Activated CD8-positive, alpha-beta memory T cell treated with anti-CD3 and anti-CD28 coated beads, Interleukin-2, amount 10 ng/mL, durations not matched to agents 7 days and 5 days (primary cell): ENCODE data around the gene MANBA. TPM values are rescaled to one million over a fixed set of nuclear protein-coding genes. Genes with fewer than 3 reads are reported as not detected.
A peak's percentile ranks its signal among the peaks of the same experiment; 100 is the strongest.

ENCODE experiments used
- ATAC-seq: fragments of 150-1000 bp; cut with Tn5 transposase; one replicate; pipeline ENCODE4 v1.10.0; 2021; ENCODE audit warnings: moderate library complexity
- CTCF ChIA-PET: fragments of 350-600 bp; sonication (Branson Sonifier 250); formaldehyde crosslinking; loops from one replicate; lab custom pipeline; 2021; ENCODE audit warnings: antibody characterized with exemption; lab: Charles Lee
- DNase-seq: peaks from one replicate; pipeline ENCODE4 v3.0.0-alpha.2; 2020
- H3K27ac Mint-ChIP-seq: one replicate; pipeline ENCODE4 v1.8.0; 2021; ENCODE audit warnings: mild to moderate bottlenecking, mixed read lengths
- H3K27me3 Mint-ChIP-seq: one replicate; pipeline ENCODE4 v1.8.0; 2021; ENCODE audit warnings: mixed read lengths
- H3K36me3 Mint-ChIP-seq: one replicate; pipeline ENCODE4 v1.8.0; 2021; ENCODE audit warnings: mild to moderate bottlenecking, mixed read lengths
- H3K4me1 Mint-ChIP-seq: one replicate; pipeline ENCODE4 v1.8.0; 2021; ENCODE audit warnings: mixed read lengths
- H3K4me3 Mint-ChIP-seq: one replicate; pipeline ENCODE4 v1.8.0; 2021; ENCODE audit warnings: mild to moderate bottlenecking, moderate library complexity, mixed read lengths
- H3K9me3 Mint-ChIP-seq: one replicate; pipeline ENCODE4 v1.8.0; 2022; ENCODE audit warnings: low read depth, mixed read lengths
- total RNA-seq, 2 experiments: library from RNA; stranded (reverse); gene quantifications; one replicate each; pipeline ENCODE4 v1.2.3, GENCODE V29; 2021

The MANBA gene
- total RNA-seq, 2 experiments from 2014 or later = 12.1 to 16.5 TPM

- Mint-ChIP-seq H3K9me3 (peaks cover 5% of the 10 kb centered on the region), H3K4me1 (peaks cover 67% of the 10 kb centered on the region), H3K4me3 (no peak overlapping the region), H3K27me3 (no peaks in the 10 kb centered on the region), H3K27ac (peak overlapping the region; percentile 91), H3K36me3 (peaks cover 84% of the 10 kb centered on the region)
- DNase-seq (no peak), ATAC-seq (no peak)
- CTCF ChIA-PET = interaction anchor here (1.0 to 2.8 kb wide), 3 partner anchors 11 to 21 kb away, joined by 3 to 21 read pairs (median 6); no protein-coding TSS in a partner anchor
Observed at GRCh38 chr4:102599455-102599854, 161.3 kb downstream of the MANBA start.

DNA sequence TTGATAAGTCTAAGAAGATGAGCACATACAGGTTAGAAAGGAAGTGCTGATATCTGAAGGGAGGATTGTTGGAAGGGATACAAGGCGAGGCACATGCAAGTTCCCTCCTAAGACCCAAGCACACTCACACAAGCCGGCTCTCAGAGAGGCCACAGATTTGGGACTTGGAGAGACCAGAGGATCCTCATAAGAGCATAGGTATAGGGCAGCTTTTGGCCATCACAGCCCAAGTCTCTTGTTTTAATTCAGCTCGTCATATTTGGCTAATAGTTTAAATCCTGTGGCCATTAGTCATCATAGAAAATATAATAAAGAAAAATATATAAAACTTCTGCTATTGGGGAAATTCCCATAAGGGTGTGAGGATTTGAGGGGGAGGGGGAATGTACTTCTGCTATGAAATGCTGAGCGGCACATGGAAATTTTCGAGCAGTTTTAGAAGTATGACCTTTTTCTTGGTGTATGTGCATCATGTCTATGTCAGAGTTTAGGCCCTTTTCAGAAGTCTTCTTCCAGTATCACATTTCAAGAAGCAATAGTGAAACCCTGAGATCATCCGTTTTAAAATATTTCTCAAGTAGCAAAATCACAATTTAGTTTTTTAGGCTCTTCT is 161.9 kb downstream of the MANBA start:
- CTCF ChIA-PET = interaction anchor here (1.0 to 2.8 kb wide), 4 partner anchors 11 to 20 kb away, joined by 3 to 21 read pairs (median 5); no protein-coding TSS in a partner anchor
- no peaks in the 10 kb centered on the region for H3K27me3 Mint-ChIP-seq
- H3K9me3 Mint-ChIP-seq = peaks cover 5% of the 10 kb centered on the region
- peak overlapping the region; percentile 91 for H3K27ac Mint-ChIP-seq
- H3K36me3 Mint-ChIP-seq = peaks cover 85% of the 10 kb centered on the region
- H3K4me1 Mint-ChIP-seq = peaks cover 69% of the 10 kb centered on the region
- H3K4me3 Mint-ChIP-seq = peak overlapping the region; percentile 54
- DNase-seq = no peak
- ATAC-seq = no peak

DNA sequence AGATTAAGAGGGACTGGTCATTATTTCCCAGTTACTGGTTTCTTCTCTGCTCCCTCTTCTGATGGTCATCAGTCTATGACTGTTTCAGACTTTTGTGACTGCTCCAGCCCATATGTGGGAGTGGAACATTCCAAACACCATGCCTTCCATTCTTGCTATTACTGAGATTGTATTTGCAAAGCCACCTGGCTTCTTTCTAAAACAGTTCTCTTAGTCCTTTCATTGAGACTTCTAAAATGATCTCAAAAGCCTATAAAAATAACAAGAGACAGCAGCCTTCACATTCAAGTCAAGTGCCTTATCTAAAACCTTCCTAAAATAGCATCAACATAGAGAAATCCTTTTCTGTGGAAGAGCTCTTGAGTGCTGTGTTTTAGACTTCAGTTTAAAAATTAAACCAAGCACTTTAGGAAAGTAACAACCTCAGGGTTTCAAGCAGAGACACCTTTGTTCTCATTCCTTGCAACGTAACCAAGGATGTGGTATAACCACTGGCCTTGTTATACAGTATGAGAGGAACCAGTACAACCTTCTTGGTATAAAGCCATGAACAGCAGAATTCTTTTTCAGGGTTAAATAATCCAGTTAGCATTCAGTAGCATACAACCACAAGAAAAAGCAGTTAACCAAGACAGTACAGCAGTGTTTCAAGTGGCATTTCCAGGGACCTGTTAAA is 162.5 kb downstream of the MANBA start:
- Mint-ChIP-seq H3K4me3 (peak overlapping the region; percentile 54), H3K9me3 (peaks cover 2% of the 10 kb centered on the region), H3K27me3 (no peaks in the 10 kb centered on the region), H3K36me3 (peaks cover 82% of the 10 kb centered on the region), H3K4me1 (peaks cover 68% of the 10 kb centered on the region), H3K27ac (peak overlapping the region; percentile 91)
- CTCF ChIA-PET = interaction anchor here (0.7 to 2.8 kb wide), 5 partner anchors 11 to 599 kb away, joined by 3 to 21 read pairs (median 4); no protein-coding TSS in a partner anchor
- ATAC-seq (peak; percentile 87), DNase-seq (peak; percentile 66)

DNA sequence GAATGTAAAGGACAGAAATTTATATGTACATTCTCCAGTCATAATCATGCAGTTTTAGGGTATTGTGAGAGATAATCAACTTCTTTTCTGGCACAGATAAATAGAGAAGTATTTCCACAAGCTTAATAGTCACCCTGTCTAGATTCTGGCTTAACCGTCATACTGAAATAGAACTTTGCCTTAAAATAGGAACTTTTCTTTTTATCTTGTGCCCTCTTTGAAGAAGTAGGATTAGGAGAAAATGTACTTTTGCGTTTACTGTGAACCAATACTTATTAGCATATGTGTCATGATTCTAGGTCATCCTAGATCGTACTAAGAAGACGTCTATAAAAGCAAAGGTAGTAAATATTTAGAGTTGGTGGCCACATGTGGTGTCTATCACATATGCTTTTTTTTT is 164.2 kb downstream of the MANBA start:
- no peak for ATAC-seq
- Mint-ChIP-seq H3K27me3 (no peaks in the 10 kb centered on the region), H3K9me3 (no peaks in the 10 kb centered on the region), H3K4me1 (peaks cover 83% of the 10 kb centered on the region), H3K4me3 (no peak overlapping the region), H3K27ac (peak overlapping the region; percentile 30), H3K36me3 (peaks cover 86% of the 10 kb centered on the region)
- CTCF ChIA-PET = interaction anchor here (1.0 to 1.4 kb wide), 2 partner anchors 17 to 166 kb away, joined by 4 to 6 read pairs; no protein-coding TSS in a partner anchor
- no peak for DNase-seq

DNA sequence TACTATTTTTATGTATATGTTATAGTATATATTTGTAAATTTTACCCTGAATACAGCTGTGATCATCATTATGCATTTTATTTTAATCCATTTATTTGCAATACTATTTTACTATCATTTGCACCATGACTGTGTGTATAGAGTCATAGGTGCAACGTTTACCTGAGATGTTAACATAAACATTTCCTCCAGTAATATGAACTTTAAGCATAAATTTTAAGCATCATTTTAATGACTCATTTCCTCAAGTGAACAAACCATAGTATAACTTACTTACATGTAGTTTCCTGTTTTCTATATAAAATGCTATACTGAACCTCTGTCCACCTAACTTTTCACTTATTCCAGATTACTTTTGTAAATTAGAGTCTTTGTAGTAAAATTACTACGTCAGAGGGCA is 166.8 kb downstream of the MANBA start:
- H3K4me3 Mint-ChIP-seq = no peak overlapping the region
- no peak for ATAC-seq
- H3K4me1 Mint-ChIP-seq = peaks cover 89% of the 10 kb centered on the region
- H3K27me3 Mint-ChIP-seq = no peaks in the 10 kb centered on the region
- H3K27ac Mint-ChIP-seq = peak overlapping the region; percentile 87
- H3K36me3 Mint-ChIP-seq = peaks cover 89% of the 10 kb centered on the region
- CTCF ChIA-PET = no interaction called here
- peaks cover 3% of the 10 kb centered on the region for H3K9me3 Mint-ChIP-seq
- no peak for DNase-seq

DNA sequence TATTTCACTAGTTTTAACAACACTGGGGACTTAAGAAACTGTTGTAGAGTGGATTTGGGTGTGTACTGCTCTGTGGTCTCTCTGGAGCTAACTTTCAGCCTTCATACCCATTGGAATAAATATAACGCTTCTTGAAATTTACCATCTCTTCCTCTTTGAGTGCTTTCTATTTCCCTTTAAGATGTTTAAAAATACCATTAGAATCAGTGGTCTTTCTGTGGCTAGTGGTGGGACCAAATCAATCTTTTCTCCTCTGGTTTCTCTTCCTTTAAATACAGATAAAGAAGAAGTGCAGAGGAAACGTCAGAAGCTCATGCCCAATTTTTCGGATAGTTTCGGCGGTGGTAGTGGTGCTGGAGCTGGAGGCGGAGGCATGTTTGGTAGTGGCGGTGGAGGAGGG is 167.6 kb downstream of the MANBA start:
- H3K4me3 Mint-ChIP-seq = no peak overlapping the region
- peaks cover 90% of the 10 kb centered on the region for H3K4me1 Mint-ChIP-seq
- H3K36me3 Mint-ChIP-seq = peaks cover 88% of the 10 kb centered on the region
- H3K27ac Mint-ChIP-seq = peak overlapping the region; percentile 81
- DNase-seq = no peak
- H3K27me3 Mint-ChIP-seq = no peaks in the 10 kb centered on the region
- CTCF ChIA-PET = interaction anchor here (1.0 to 1.4 kb wide), 2 partner anchors 14 to 18 kb away, joined by 3 read pairs; no protein-coding TSS in a partner anchor
- H3K9me3 Mint-ChIP-seq = peaks cover 3% of the 10 kb centered on the region
- ATAC-seq = no peak

GRCh38 chr4:102592256-102592655 is 168.5 kb downstream of the MANBA start:
- no peaks in the 10 kb centered on the region for H3K27me3 Mint-ChIP-seq
- H3K4me3 Mint-ChIP-seq = no peak overlapping the region
- CTCF ChIA-PET = interaction anchor here (1.0 to 1.4 kb wide), 2 partner anchors 15 to 19 kb away, joined by 3 read pairs; no protein-coding TSS in a partner anchor
- peaks cover 3% of the 10 kb centered on the region for H3K9me3 Mint-ChIP-seq
- ATAC-seq (no peak), DNase-seq (no peak)
- peaks cover 88% of the 10 kb centered on the region for H3K36me3 Mint-ChIP-seq
- peaks cover 90% of the 10 kb centered on the region for H3K4me1 Mint-ChIP-seq
- H3K27ac Mint-ChIP-seq = peak overlapping the region; percentile 81

DNA sequence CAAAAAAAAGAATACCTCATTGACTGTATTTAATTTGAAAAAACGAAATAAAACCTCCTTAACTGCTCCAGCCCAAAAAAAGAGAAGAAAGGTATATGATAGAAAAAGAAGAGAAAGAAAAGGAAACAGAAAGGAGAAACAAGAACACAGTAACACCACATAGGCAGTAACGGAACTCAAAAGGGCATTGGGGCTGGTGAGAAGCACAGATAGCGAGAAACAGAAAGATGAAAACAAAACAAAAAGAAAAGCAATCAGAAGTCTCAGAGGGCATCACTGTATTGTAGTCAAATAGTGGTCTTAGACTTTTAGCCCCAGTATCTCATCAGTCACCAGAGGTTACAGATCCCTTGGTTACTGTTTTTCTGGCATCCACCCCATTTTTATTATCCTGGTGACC is 171.0 kb downstream of the MANBA start:
- Mint-ChIP-seq H3K9me3 (peaks cover 3% of the 10 kb centered on the region), H3K27me3 (no peaks in the 10 kb centered on the region), H3K4me3 (peak overlapping the region; percentile 50), H3K27ac (peak overlapping the region; percentile 83), H3K36me3 (peaks cover 84% of the 10 kb centered on the region), H3K4me1 (peaks cover 97% of the 10 kb centered on the region)
- no peak for DNase-seq
- peak; percentile 41 for ATAC-seq
- CTCF ChIA-PET = no interaction called here

- H3K27me3 Mint-ChIP-seq = no peaks in the 10 kb centered on the region
- peak overlapping the region; percentile 41 for H3K4me3 Mint-ChIP-seq
- peak overlapping the region; percentile 83 for H3K27ac Mint-ChIP-seq
- H3K9me3 Mint-ChIP-seq = peaks cover 3% of the 10 kb centered on the region
- ATAC-seq (peak; percentile 71), DNase-seq (peak; percentile 89)
- H3K4me1 Mint-ChIP-seq = peaks cover 84% of the 10 kb centered on the region
- peaks cover 88% of the 10 kb centered on the region for H3K36me3 Mint-ChIP-seq
- CTCF ChIA-PET = interaction anchor here (1.0 to 2.7 kb wide), 5 partner anchors 11 to 156 kb away, joined by 3 to 11 read pairs (median 5); no protein-coding TSS in a partner anchor
Observed at GRCh38 chr4:102586644-102587021, 174.1 kb downstream of the MANBA start.

DNA sequence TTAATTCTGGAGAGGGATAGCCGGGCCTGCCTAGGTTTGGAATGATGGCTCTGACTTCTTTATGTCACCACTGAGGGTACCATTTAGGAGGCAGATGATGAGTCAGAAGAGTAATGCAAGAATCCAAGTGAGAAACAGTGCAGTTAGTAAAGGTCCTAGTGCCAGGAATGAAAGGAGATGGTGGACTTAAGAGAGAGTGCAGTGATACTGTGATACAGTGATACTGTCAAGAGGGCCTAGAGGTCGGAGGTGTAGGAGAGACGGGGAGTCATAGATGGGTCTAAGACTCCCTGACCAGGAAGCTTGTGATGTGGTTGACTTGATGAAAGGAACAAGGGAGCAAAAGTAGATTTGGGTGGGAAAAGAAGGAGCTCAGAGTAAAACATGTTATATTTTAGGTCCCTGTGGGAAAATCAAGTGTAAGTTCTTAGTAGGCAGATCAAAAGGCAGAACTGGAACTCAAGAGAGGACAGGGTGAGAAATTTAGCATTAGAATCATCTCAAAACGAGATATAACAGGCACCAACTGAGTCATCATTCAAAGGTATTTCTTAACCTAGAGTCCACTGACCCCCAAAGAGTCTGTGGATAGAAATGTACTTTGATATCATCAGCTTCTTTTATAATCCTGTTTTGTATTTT is 174.6 kb downstream of the MANBA start:
- H3K36me3 Mint-ChIP-seq = peaks cover 85% of the 10 kb centered on the region
- DNase-seq = no peak
- CTCF ChIA-PET = interaction anchor here (0.6 to 2.7 kb wide), 7 partner anchors 10 to 155 kb away, joined by 3 to 11 read pairs (median 4); no protein-coding TSS in a partner anchor
- H3K4me1 Mint-ChIP-seq = peaks cover 82% of the 10 kb centered on the region
- H3K9me3 Mint-ChIP-seq = peaks cover 3% of the 10 kb centered on the region
- peak; percentile 66 for ATAC-seq
- no peaks in the 10 kb centered on the region for H3K27me3 Mint-ChIP-seq
- peak overlapping the region; percentile 83 for H3K27ac Mint-ChIP-seq
- H3K4me3 Mint-ChIP-seq = peak overlapping the region; percentile 41

DNA sequence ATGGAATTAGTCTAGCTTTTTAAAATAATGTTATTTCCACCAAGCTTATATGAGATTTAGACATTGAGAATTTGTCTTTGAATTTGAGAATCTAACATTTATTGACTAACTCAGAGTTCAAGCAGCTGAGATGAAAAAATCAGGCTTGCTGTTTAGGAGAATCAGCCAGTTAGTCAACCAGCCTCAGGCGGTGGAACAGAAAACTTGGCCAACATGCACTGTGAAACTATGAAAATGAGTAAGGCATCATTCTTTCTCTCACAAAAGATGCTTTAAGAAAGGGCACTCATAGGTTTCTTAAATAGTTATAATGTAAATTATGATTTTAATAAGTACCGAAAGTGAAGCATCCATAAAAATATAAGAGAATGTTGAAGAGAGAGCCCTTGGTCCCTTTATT is 175.4 kb downstream of the MANBA start:
- Mint-ChIP-seq H3K4me1 (peaks cover 78% of the 10 kb centered on the region), H3K9me3 (no peaks in the 10 kb centered on the region), H3K27ac (peak overlapping the region; percentile 83), H3K36me3 (peaks cover 82% of the 10 kb centered on the region), H3K4me3 (peak overlapping the region; percentile 31), H3K27me3 (no peaks in the 10 kb centered on the region)
- CTCF ChIA-PET = interaction anchor here (0.7 to 2.7 kb wide), 9 partner anchors 9 to 137 kb away, joined by 3 to 11 read pairs (median 4); no protein-coding TSS in a partner anchor
- no peak for ATAC-seq
- DNase-seq = peak; percentile 55

DNA sequence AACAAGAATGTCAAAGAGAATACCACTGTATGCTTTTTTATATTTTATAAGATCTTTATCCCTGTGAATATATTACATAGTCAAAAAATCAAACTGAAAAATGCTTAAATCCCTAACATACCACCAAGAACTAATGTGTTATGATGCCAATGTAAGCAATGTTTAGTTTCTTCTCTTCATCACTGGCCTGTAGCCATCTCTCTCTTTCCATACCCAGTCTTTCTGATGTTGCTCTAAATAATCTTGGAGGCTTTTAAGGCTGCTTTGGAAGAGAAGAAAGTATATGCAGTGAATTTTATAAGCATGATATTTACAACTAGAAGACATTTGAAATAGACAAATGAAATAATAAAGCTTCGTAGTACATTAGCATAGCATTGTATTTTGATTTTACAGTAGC is 176.7 kb downstream of the MANBA start:
- CTCF ChIA-PET = interaction anchor here (1.5 to 2.4 kb wide), 3 partner anchors 8 to 41 kb away, joined by 4 to 9 read pairs (median 9); no protein-coding TSS in a partner anchor
- peaks cover 80% of the 10 kb centered on the region for H3K36me3 Mint-ChIP-seq
- no peak overlapping the region for H3K4me3 Mint-ChIP-seq
- H3K27me3 Mint-ChIP-seq = no peaks in the 10 kb centered on the region
- ATAC-seq (no peak), DNase-seq (no peak)
- no peaks in the 10 kb centered on the region for H3K9me3 Mint-ChIP-seq
- H3K4me1 Mint-ChIP-seq = peaks cover 77% of the 10 kb centered on the region
- peak overlapping the region; percentile 15 for H3K27ac Mint-ChIP-seq
